ENCODE measurements around the gene DHPS. TPM values are rescaled to one million over a fixed set of nuclear protein-coding genes. Genes with fewer than 3 reads are reported as not detected.

DHPS gene
- total and polyA plus RNA-seq, 2 of the 4 experiments (the other 2 are of a cell fraction), result 82.8 to 85.0 TPM

- POLR2A ChIA-PET (ENCODE audit: unreplicated experiment), result no interaction called here
- Histone ChIP-seq H2BK20ac (ENCODE audit: low read depth, low read length) (no peak overlapping the region), H3K9me1 (ENCODE audit: insufficient read depth, low read length) (0 out of 2 replicates have a peak, but pooled peaks cover 3% of the 10 kb centered on the region), H3K79me1 (ENCODE audit: low read depth in 1 of 2, low read length in 2 of 2) (no peaks in the 10 kb centered on the region), H4K5ac (ENCODE audit: low read depth, low read length) (no peak overlapping the region), H3K4me2 (ENCODE audit: low read depth, low read length) (no peak overlapping the region), H3K56ac (ENCODE audit: extremely low read depth, insufficient read depth, low read length) (no peak overlapping the region), H3K9ac (ENCODE audit: low read depth, low read length) (no peak overlapping the region), H2BK15ac (ENCODE audit: low read depth, low read length) (no peak overlapping the region), H3K4me3 (ENCODE audit: insufficient read depth, low read depth, low read length) (no peak overlapping the region), H2AK5ac (ENCODE audit: low read depth, low read length) (no peak overlapping the region), H2BK5ac (ENCODE audit: low read depth, low read length, poor library complexity, severe bottlenecking) (no peak overlapping the region), H4K8ac (ENCODE audit: low read depth in 2 of 2, low read length in 2 of 2) (no peak overlapping the region), H3K9me3 (ENCODE audit: control insufficient read depth, insufficient read depth, low read length) (no peaks in the 10 kb centered on the region), H2BK120ac (ENCODE audit: low read depth, low read length) (no peak overlapping the region), H4K91ac (ENCODE audit: insufficient read depth, low read depth, low read length) (no peak overlapping the region), H3K23ac (ENCODE audit: low read depth, low read length) (no peak overlapping the region), H2AK9ac (replicated peaks; ENCODE audit: low read depth, low read length, poor library complexity) (no peak overlapping the region), H3K18ac (ENCODE audit: low read depth, low read length) (no peak overlapping the region), H4K20me1 (ENCODE audit: insufficient read depth, low read length) (no peaks in the 10 kb centered on the region), H3K27me3 (ENCODE audit: control insufficient read depth, insufficient read depth, low read length) (no peaks in the 10 kb centered on the region), H3K4me1 (ENCODE audit: control insufficient read depth, insufficient read depth, low read length) (0 out of 2 replicates have a peak, but pooled peaks cover 2% of the 10 kb centered on the region), H3K36me3 (ENCODE audit: control insufficient read depth, insufficient read depth, low read length) (peaks cover 3% of the 10 kb centered on the region; the same call in 1 of the 2 replicates), H3K4ac (ENCODE audit: low read depth, low read length) (no peak overlapping the region), H3K27ac (ENCODE audit: insufficient read depth, low read length) (no peak overlapping the region), H2AFZ (replicated peaks; ENCODE audit: low read length, poor library complexity) (no peak overlapping the region), H3K14ac (replicated peaks; ENCODE audit: low read depth, low read length) (no peak overlapping the region)
- dilution Hi-C loops (cut with HindIII; ENCODE audit: low sequenced_read_pairs, unreplicated experiment) (no loop called here), intact Hi-C loops (cut with micrococcal nuclease) (no loop called here), in situ Hi-C loops (cut with MboI; ENCODE audit: low sequenced_read_pairs) (no loop called here)
- ATAC-seq (ENCODE audit: low read depth) (no peak), DNase-seq (no peak)
- WGBS, 2 experiments (ENCODE audit: extremely low coverage in 2 of 2, insufficient read length in 1 of 2), result no CpG with 5 or more reads among the region's 10 CpGs
- no TSS peak for BruUV-seq (replicated peaks)
- CTCF ChIA-PET, result no interaction called here
- TF ChIP-seq NFE2L2 (IDR thresholded peaks at IDR 0.05; ENCODE audit: low read depth, low read length) (no peak), CHD1 (IDR thresholded peaks at IDR 0.05; ENCODE audit: low read depth, low read length) (no peak), RFX5 (IDR thresholded peaks at IDR 0.05; ENCODE audit: low read depth, low read length) (no peak), MAZ (IDR thresholded peaks at IDR 0.05; ENCODE audit: borderline replicate concordance, low read depth, low read length) (no peak), BHLHE40 (IDR thresholded peaks at IDR 0.05; ENCODE audit: low read depth, low read length) (no peak), CTCF (conservative IDR thresholded peaks at IDR 0.05; ENCODE audit: low read depth, low read length) (no peak), CEBPB (IDR thresholded peaks at IDR 0.05; ENCODE audit: low read depth, low read length) (no peak), RAD21 (IDR thresholded peaks at IDR 0.05; ENCODE audit: low read length) (no peak), SMC3 (IDR thresholded peaks at IDR 0.05; ENCODE audit: low read depth, low read length) (no peak), USF2 (IDR thresholded peaks at IDR 0.05; ENCODE audit: low read depth, low read length) (no peak), RCOR1 (IDR thresholded peaks at IDR 0.05; ENCODE audit: insufficient replicate concordance, low read length) (no peak), FOS (IDR thresholded peaks at IDR 0.05; ENCODE audit: low read depth, low read length) (no peak)
Measured at GRCh38 chr19:12646551-12646950, 35.1 kb downstream of the DHPS start.
